LNCaP clone FGC (cell line): ENCODE measurements around the gene MEGF10.
"Not testable (repeated sequence)": the region's sequence is repeated elsewhere in the genome, so short reads cannot be mapped to it uniquely, and the experiment has no call there.

Experiments
- DNase-seq: peaks from one replicate; pipeline ENCODE4 v3.0.0-alpha.2; 2011; ENCODE audit warnings: low read depth
- H3K4me3 ChIP-seq: 2 replicates; pipeline ENCODE4 v1.5.1; 2011; ENCODE audit warnings: mild to moderate bottlenecking, low read depth, low read length, control low read depth
- TF ChIP-seq, protein P1 (sequence below): IDR thresholded peaks from 2 replicates; pipeline ENCODE4 v1.5.1; 2012; ENCODE audit warnings: mild to moderate bottlenecking; ENCODE audit not compliant: control insufficient read depth, insufficient read depth; ENCODE audit errors: extremely low read depth

MEGF10 gene

GRCh38 chr5:127293373-127293772, 2.8 kb downstream of the MEGF10 start:
- TF ChIP-seq, protein P1, sequence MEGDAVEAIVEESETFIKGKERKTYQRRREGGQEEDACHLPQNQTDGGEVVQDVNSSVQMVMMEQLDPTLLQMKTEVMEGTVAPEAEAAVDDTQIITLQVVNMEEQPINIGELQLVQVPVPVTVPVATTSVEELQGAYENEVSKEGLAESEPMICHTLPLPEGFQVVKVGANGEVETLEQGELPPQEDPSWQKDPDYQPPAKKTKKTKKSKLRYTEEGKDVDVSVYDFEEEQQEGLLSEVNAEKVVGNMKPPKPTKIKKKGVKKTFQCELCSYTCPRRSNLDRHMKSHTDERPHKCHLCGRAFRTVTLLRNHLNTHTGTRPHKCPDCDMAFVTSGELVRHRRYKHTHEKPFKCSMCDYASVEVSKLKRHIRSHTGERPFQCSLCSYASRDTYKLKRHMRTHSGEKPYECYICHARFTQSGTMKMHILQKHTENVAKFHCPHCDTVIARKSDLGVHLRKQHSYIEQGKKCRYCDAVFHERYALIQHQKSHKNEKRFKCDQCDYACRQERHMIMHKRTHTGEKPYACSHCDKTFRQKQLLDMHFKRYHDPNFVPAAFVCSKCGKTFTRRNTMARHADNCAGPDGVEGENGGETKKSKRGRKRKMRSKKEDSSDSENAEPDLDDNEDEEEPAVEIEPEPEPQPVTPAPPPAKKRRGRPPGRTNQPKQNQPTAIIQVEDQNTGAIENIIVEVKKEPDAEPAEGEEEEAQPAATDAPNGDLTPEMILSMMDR: no peak
- no peak overlapping the region for H3K4me3 ChIP-seq
- no peak for DNase-seq

DNA sequence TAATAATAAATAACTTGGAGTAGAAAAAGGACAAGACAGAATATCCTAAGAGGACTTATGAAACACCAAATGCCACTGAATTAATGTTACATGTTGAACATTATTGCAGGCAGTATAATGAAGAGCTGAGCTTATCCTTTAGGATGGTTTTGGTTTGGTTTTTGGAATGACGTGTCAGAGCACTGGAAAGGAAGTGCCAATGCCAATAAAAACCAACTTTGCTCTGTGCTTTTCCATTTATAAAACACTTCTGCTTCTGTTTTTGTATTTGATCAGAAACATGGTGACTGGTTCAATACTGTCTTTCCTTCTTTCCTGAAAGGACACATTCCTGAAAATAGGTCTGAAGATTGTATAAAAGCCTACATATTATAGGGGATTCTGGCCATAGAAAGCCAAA, 4.2 kb downstream of the MEGF10 start:
- TF ChIP-seq, protein P1: no peak
- DNase-seq: no peak
- no peak overlapping the region for H3K4me3 ChIP-seq

GRCh38 chr5:127295454-127295853, 4.9 kb downstream of the MEGF10 start:
- TF ChIP-seq, protein P1: no peak
- no peak overlapping the region for H3K4me3 ChIP-seq
- no peak for DNase-seq

- no peak overlapping the region for H3K4me3 ChIP-seq
- TF ChIP-seq, protein P1: no peak
- DNase-seq: no peak
Observed at GRCh38 chr5:127296321-127296720, 5.7 kb downstream of the MEGF10 start.

GRCh38 chr5:127296894-127297293, 6.3 kb downstream of the MEGF10 start:
- DNase-seq: not testable (repeated sequence)

DNA sequence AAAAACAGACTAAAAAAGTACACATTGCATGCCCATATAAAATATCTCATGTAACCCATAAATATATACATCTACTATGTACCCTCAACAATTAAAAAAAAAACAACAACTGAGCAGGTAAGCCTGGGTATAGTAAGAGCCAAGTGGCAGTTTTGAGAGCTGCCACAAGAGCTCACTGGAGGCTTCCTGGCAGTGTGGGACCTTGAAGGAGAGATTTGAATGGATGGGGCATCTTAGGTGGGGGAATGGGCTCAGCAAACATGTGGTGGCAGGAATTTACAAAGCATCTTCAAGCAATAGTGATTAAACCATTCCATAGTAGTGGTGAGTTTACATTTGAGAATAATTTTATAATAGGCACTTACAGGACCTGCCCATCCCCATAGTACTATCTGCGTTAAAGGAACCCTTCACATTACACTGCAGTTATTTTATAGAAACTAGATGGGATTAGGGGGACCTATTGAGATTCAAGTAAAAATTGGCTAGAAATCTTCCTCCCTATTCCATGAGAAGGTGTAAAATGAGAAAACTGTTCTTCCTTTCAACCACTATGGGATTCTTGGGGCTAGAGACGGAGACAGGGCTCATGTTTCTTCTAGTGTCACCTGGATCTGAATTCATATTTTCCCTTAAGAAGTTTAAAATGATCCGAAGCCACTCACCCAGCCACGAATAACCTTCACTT, 6.9 kb downstream of the MEGF10 start:
- H3K4me3 ChIP-seq: no peak overlapping the region
- TF ChIP-seq, protein P1: no peak
- no peak for DNase-seq

More at GRCh38 chr5:127296894-127297293, 6.3 kb downstream of the MEGF10 start:
- H3K4me3 ChIP-seq: not testable (repeated sequence)

DNA sequence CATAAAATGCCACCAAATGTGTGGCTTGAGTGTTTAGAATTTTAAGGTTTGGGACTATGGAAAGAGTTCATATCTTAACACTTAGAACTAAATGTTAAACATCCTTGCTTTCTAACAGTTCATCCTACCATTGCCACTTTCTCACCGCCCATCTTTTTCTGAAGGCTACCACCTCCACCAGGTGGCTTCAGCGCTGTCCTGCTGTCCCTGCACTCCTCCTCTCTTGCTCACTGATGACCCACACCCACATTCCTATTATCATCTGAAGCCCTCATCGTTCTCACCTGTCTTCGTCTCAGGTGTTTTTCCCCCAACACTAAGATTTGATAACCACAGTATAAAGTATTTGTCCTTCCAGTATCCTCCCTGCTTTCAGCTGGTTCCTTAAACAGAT, 7.4 kb downstream of the MEGF10 start:
- TF ChIP-seq, protein P1: 0 out of 2 replicates have a peak, but pooled peaks have one; percentile 14
- no peak overlapping the region for H3K4me3 ChIP-seq
- DNase-seq: no peak
